Lung (tissue), 12 donors: ENCODE data around the gene GRID1. TPM values are rescaled to one million over a fixed set of nuclear protein-coding genes. Genes with fewer than 3 reads are reported as not detected.

Experiments
- ATAC-seq: fragments of 200-7000 bp; cut with Tn5 transposase; one replicate; pipeline ENCODE4 v1.9.1; 2020; ENCODE audit warnings: moderate number of reproducible peaks; ENCODE audit not compliant: insufficient read depth, low FRiP score
- DNase-seq, 3 donors: peaks; one replicate each; pipeline ENCODE4 v3.0.0-alpha.2; 2013 to 2017
- H3K27ac ChIP-seq, 2 donors: one replicate each; pipeline ENCODE4 v1.5.1; 2013; ENCODE audit warnings: mild to moderate bottlenecking in 2 of 2, moderate library complexity in 2 of 2, control low read depth in 1 of 2, inconsistent platforms in 1 of 2, low read depth in 1 of 2, low read length in 1 of 2
- H3K27me3 ChIP-seq, 3 donors: one replicate each; pipeline ENCODE4 v1.5.1; 2013; ENCODE audit warnings: low read length in 2 of 3; ENCODE audit not compliant: control insufficient read depth in 3 of 3, insufficient read depth in 3 of 3
- H3K36me3 ChIP-seq, 4 donors: one replicate each; pipeline ENCODE4 v1.5.1; 2013; ENCODE audit warnings: low read length in 4 of 4, mild to moderate bottlenecking in 1 of 4, moderate library complexity in 1 of 4; ENCODE audit not compliant: control insufficient read depth in 4 of 4, insufficient read depth in 4 of 4
- H3K4me1 ChIP-seq, 5 donors: one replicate each; pipeline ENCODE4 v1.5.1; 2013; ENCODE audit warnings: low read length in 5 of 5, mild to moderate bottlenecking in 2 of 5, moderate library complexity in 1 of 5; ENCODE audit not compliant: control insufficient read depth in 5 of 5, insufficient read depth in 5 of 5
- H3K4me3 ChIP-seq: one replicate; pipeline ENCODE4 v1.5.1; 2013; ENCODE audit warnings: mild to moderate bottlenecking, control low read depth, moderate library complexity
- H3K9ac ChIP-seq, 2 donors: one replicate each; pipeline ENCODE4 v1.5.1; 2013; ENCODE audit warnings: low read length in 2 of 2, control low read depth in 1 of 2; ENCODE audit not compliant: insufficient read depth in 1 of 2
- H3K9me3 ChIP-seq, 4 donors: one replicate each; pipeline ENCODE4 v1.5.1; 2013; ENCODE audit warnings: low read length in 3 of 4, mild to moderate bottlenecking in 1 of 4, moderate library complexity in 1 of 4; ENCODE audit not compliant: control insufficient read depth in 4 of 4, insufficient read depth in 3 of 4
- CTCF ChIP-seq: IDR thresholded peaks from 2 replicates; pipeline ENCODE4 v1.5.1; 2012; ENCODE audit warnings: mild to moderate bottlenecking; ENCODE audit errors: control extremely low read depth, extremely low read depth
- WGBS, 2 donors: extraction: QIAGEN DNeasy Blood & Tissue Kit; methylation state at CpG; one replicate each; pipeline ENCODE4 v1.1.7; 2013; 5-methylcytosine and 5-hydroxymethylcytosine counted together
- polyA plus RNA-seq, 2 donors: library from polyadenylated mRNA; stranded (reverse); fragments of 200-250 nt; gene quantifications; one replicate each; pipeline ENCODE4 v1.2.1, GENCODE V29; 2013
- total RNA-seq, 2 donors: library from RNA; depleted of rRNA in 1 of 2; stranded (reverse); fragments of >200 nt in 1 of 2; gene quantifications; one replicate each; pipeline ENCODE4 v1.2.1, GENCODE V29; 2014 to 2021
- donor health status: control.
- donor health status: control.
- donor health status: Bipolar disorder and iron deficiency.
- donor health status: healthy.
- donor health status: DM: yes; HTN: yes; CAD: no.

Gene GRID1
- total and polyA plus RNA-seq, 4 donors: 1.1 to 3.6 (median 2.2) TPM

- DNase-seq (no peak), ATAC-seq (no peak)
- Histone ChIP-seq H3K4me1 (peaks cover 0 to 5% (median 0%) of the 10 kb centered on the region in 5 donors), H3K9ac (no peak overlapping the region), H3K36me3 (no peaks in the 10 kb centered on the region), H3K27me3 (no peaks in the 10 kb centered on the region), H3K4me3 (no peak overlapping the region), H3K27ac (no peak overlapping the region), H3K9me3 (no peaks in the 10 kb centered on the region)
- 77 to 85% methylated on average over 5 of the region's 5 CpGs for WGBS, 2 donors
- TF ChIP-seq CTCF: no peak
Observed at GRCh38 chr10:85784792-85785191, 581.8 kb downstream of the GRID1 start.

- ATAC-seq: no peak
- no peak for DNase-seq
- WGBS, 2 donors: 54 to 66% methylated on average over 2 of the region's 2 CpGs
Observed at GRCh38 chr10:85781404-85781803, 585.2 kb downstream of the GRID1 start.

GRCh38 chr10:85778074-85778473 is 588.5 kb downstream of the GRID1 start:
- H3K36me3 ChIP-seq: no peaks in the 10 kb centered on the region
- WGBS, 2 donors: 75 to 86% methylated on average over 2 of the region's 2 CpGs
- TF ChIP-seq CTCF: no peak
- ATAC-seq (no peak), DNase-seq (no peak)
- H3K4me1 ChIP-seq: no peaks in the 10 kb centered on the region
- H3K27ac ChIP-seq: no peak overlapping the region
- H3K27me3 ChIP-seq: no peaks in the 10 kb centered on the region
- no peaks in the 10 kb centered on the region for H3K9me3 ChIP-seq
- no peak overlapping the region for H3K4me3 ChIP-seq
- H3K9ac ChIP-seq: no peak overlapping the region

More at GRCh38 chr10:85781404-85781803, 585.2 kb downstream of the GRID1 start:
- Histone ChIP-seq H3K4me3 (no peak overlapping the region), H3K27ac (no peak overlapping the region), H3K9ac (no peak overlapping the region), H3K36me3 (no peaks in the 10 kb centered on the region), H3K27me3 (no peaks in the 10 kb centered on the region), H3K4me1 (peaks cover 0 to 2% (median 0%) of the 10 kb centered on the region in 5 donors), H3K9me3 (no peaks in the 10 kb centered on the region)
- TF ChIP-seq CTCF: no peak

GRCh38 chr10:85767891-85768290 is 598.7 kb downstream of the GRID1 start:
- Histone ChIP-seq H3K9me3 (no peaks in the 10 kb centered on the region), H3K36me3 (no peaks in the 10 kb centered on the region), H3K27me3 (no peaks in the 10 kb centered on the region), H3K4me1 (no peaks in the 10 kb centered on the region), H3K4me3 (no peak overlapping the region), H3K9ac (no peak overlapping the region), H3K27ac (no peak overlapping the region)
- 42 to 54% methylated on average over 2 of the region's 2 CpGs for WGBS, 2 donors
- no peak for ATAC-seq
- TF ChIP-seq CTCF: no peak
- DNase-seq: no peak
